ENCODE data around the gene EPB41L4A. TPM values are rescaled to one million over a fixed set of nuclear protein-coding genes. Genes with fewer than 3 reads are reported as not detected.
A peak's percentile ranks its signal among the peaks of the same experiment; 100 is the strongest.

The EPB41L4A gene
- total and polyA plus RNA-seq, 2 donors from 2014 or later: 10.2 to 39.0 TPM

- DNase-seq: no peak
- H3K9ac ChIP-seq (ENCODE audit: low read length in 3 of 3): no peak overlapping the region
- no peaks in the 10 kb centered on the region for H3K9me3 ChIP-seq (ENCODE audit: control insufficient read depth in 2 of 3, insufficient read depth in 1 of 3, low read length in 3 of 3)
- no peak overlapping the region for H3K27ac ChIP-seq (ENCODE audit: low read depth in 2 of 2, low read length in 2 of 2)
- no peaks in the 10 kb centered on the region for H3K4me1 ChIP-seq (ENCODE audit: control insufficient read depth in 2 of 3, insufficient read depth in 2 of 3, low read depth in 1 of 3, low read length in 3 of 3)
- FAIRE-seq: no peak
- TF ChIP-seq CTCF (IDR thresholded peaks at IDR 0.05; ENCODE audit: borderline replicate concordance, extremely low read depth, insufficient read depth): no peak
- no peaks in the 10 kb centered on the region for H3K27me3 ChIP-seq (ENCODE audit: control insufficient read depth, insufficient read depth, low read length)
- H3K36me3 ChIP-seq (ENCODE audit: control insufficient read depth in 2 of 3, insufficient read depth in 3 of 3, low read length in 3 of 3): peaks cover 0 to 4% (median 0%) of the 10 kb centered on the region in 3 donors
- no peak overlapping the region for H3K4me3 ChIP-seq (ENCODE audit: low read length in 3 of 3)
- intact Hi-C loops (cut with DNase I): no loop called here
Measured at GRCh38 chr5:112179290-112179689, 239.8 kb downstream of the EPB41L4A start.

GRCh38 chr5:112174959-112175594 is 244.0 kb downstream of the EPB41L4A start:
- intact Hi-C loops (cut with DNase I): no loop called here
- no peaks in the 10 kb centered on the region for H3K27me3 ChIP-seq (ENCODE audit: control insufficient read depth, insufficient read depth, low read length)
- H3K9me3 ChIP-seq (ENCODE audit: control insufficient read depth in 2 of 3, insufficient read depth in 1 of 3, low read length in 3 of 3): no peaks in the 10 kb centered on the region
- FAIRE-seq (peak; percentile 13), DNase-seq (peak in 3 of 5 donors; percentile 38 to 89 (median 84))
- H3K27ac ChIP-seq (ENCODE audit: low read depth in 2 of 2, low read length in 2 of 2): no peak overlapping the region
- H3K36me3 ChIP-seq (ENCODE audit: control insufficient read depth in 2 of 3, insufficient read depth in 3 of 3, low read length in 3 of 3): peaks cover 0 to 12% (median 7%) of the 10 kb centered on the region in 3 donors
- H3K4me3 ChIP-seq (ENCODE audit: low read length in 3 of 3): no peak overlapping the region
- H3K9ac ChIP-seq (ENCODE audit: low read length in 3 of 3): no peak overlapping the region
- no peaks in the 10 kb centered on the region for H3K4me1 ChIP-seq (ENCODE audit: control insufficient read depth in 2 of 3, insufficient read depth in 2 of 3, low read depth in 1 of 3, low read length in 3 of 3)
- peak; percentile 51 for TF ChIP-seq CTCF (IDR thresholded peaks at IDR 0.05; ENCODE audit: borderline replicate concordance, extremely low read depth, insufficient read depth)

DNA sequence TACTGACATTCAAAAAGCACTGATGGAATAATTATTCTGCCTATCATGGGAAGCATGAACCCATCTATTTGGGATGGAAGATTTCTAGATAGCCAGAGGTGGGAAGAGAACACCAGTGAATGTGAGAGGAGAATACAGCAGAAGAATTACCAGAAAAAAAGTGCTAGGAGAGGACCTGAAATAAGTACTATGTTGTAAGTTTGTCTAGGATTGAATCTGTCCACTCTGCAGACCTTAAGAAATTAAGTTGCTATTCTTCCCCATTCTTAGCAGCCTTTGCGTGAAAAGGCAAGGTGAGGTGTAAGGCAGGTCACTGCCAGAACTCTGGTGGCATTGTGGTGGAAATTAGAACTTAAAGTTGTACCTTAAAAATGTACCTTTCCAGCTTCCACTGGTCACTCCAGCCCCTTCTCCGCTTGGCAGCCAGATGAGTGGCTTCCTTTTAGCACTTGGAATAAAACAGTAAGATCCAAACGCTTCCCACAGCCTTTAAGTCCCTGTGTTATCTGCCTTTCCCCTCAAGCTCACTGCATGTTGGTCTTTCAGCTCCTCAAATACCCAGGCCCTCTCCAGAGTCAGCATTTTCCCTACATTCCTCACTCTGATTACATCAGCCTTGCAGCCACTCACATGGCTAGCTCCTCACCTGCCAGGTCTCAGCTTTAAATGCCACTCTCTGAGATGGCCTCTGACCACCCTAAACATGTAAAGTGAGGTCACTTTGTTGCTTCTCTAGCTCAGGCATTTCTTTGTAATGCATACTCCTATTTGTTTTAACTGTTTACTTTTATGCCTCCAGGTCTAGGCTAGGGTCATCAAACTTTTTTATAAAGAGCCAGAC is 253.0 kb downstream of the EPB41L4A start:
- FAIRE-seq (no peak), DNase-seq (no peak)
- Histone ChIP-seq H3K9me3 (ENCODE audit: control insufficient read depth in 2 of 3, insufficient read depth in 1 of 3, low read length in 3 of 3) (no peaks in the 10 kb centered on the region), H3K27me3 (ENCODE audit: control insufficient read depth, insufficient read depth, low read length) (no peaks in the 10 kb centered on the region), H3K4me1 (ENCODE audit: control insufficient read depth in 2 of 3, insufficient read depth in 2 of 3, low read depth in 1 of 3, low read length in 3 of 3) (peaks cover 0 to 13% (median 6%) of the 10 kb centered on the region in 3 donors), H3K9ac (ENCODE audit: low read length in 3 of 3) (no peak overlapping the region), H3K36me3 (ENCODE audit: control insufficient read depth in 2 of 3, insufficient read depth in 3 of 3, low read length in 3 of 3) (peaks cover 11 to 54% (median 26%) of the 10 kb centered on the region in 3 donors), H3K27ac (ENCODE audit: low read depth in 2 of 2, low read length in 2 of 2) (no peak overlapping the region), H3K4me3 (ENCODE audit: low read length in 3 of 3) (no peak overlapping the region)
- intact Hi-C loops (cut with DNase I): no loop called here
- no peak for TF ChIP-seq CTCF (IDR thresholded peaks at IDR 0.05; ENCODE audit: borderline replicate concordance, extremely low read depth, insufficient read depth)
